SK-N-DZ (cell line): Measurements from ENCODE around the gene GPR39.
A peak's percentile ranks its signal among the peaks of the same experiment; 100 is the strongest.
"Not testable (repeated sequence)": the region's sequence is repeated elsewhere in the genome, so short reads cannot be mapped to it uniquely, and the experiment has no call there.

Source experiments
- DNase-seq: peaks from one replicate; pipeline ENCODE4 v3.0.0-alpha.2; 2015; ENCODE audit warnings: low spot score

The GPR39 gene

GRCh38 chr2:132489150-132489549, 72.5 kb downstream of the GPR39 start:
- no peak for DNase-seq

GRCh38 chr2:132495881-132496280, 79.3 kb downstream of the GPR39 start:
- DNase-seq: no peak

DNA sequence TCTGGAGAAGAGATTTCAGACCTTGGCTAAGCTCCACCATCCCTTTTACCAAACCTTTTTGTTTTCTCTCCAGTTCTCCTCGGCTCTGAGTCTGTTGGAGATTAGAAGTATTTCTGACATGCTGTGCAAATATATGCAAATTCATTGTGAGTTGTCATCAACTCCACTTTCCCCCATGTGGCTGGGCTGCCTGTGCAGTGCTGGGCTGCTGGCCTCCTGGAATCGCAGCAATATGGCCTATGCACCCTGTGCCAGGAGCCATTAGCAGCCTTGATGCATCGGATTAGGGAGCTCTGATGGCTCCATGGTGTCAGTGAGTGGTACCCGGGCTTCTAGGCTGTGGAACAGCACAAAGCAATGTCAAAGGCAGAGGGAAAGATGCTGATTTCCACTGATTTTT, 80.0 kb downstream of the GPR39 start:
- DNase-seq: no peak

DNA sequence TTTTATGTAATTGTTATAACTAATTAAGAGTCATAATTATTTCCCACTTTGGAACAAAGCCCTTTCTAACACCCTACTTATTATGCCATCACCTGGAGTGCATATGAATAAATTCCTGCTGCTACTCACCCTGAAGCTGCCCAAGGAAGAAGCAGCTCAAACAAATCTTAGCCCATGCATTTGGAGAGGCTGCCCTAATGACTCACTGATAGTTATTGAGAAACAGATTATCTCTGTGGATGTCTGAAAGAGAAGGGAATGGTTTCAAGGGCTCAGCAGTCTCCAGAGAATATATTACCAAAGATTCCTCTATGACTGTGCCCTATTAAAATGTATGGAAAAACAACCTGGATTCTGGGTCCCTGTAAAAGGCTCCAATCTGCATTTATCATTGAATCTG, 81.0 kb downstream of the GPR39 start:
- DNase-seq: no peak

- no peak for DNase-seq
Measured at GRCh38 chr2:132503701-132504100, 87.1 kb downstream of the GPR39 start.

DNA sequence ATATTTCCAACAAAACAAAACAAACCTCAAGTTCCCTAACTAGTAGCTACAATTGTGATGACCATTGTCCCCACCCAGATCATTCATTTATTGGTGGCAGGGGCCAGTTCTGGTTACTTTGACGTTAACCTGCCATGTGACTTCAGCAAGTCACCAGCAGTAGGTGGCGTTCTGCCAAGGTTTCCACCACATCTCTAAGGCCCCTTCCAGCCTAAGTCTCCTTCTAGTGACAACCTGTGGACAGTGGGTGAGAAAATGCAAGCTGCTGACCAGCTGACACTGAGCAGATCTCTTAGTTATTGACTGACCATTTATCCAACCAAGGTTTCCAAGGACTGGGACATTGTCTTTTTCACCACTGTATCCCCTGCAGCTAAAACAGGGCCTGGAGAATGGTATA, 98.4 kb downstream of the GPR39 start:
- DNase-seq: no peak

DNA sequence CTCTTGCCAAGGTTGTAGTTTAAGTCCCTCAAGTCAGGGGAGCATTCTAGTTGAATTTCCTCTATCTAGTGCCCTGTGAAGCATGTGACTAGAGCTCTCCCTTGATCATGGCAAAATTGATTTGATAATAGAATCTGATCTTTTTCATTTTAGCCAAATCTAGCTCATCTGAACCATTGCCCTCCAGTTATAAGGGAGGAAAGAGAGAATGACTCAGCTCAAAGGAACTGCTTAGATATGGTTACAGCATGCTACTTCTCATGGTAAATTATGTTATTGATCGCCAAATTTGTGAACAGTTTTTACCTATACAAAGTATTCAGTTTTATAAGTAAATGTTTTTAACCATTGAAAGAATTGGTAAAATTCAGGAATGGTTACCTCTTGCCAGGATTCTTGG, 100.8 kb downstream of the GPR39 start:
- DNase-seq: no peak

- no peak for DNase-seq
Measured at GRCh38 chr2:132518302-132518701, 101.7 kb downstream of the GPR39 start.

- DNase-seq: no peak
Measured at GRCh38 chr2:132519566-132519965, 103.0 kb downstream of the GPR39 start.

DNA sequence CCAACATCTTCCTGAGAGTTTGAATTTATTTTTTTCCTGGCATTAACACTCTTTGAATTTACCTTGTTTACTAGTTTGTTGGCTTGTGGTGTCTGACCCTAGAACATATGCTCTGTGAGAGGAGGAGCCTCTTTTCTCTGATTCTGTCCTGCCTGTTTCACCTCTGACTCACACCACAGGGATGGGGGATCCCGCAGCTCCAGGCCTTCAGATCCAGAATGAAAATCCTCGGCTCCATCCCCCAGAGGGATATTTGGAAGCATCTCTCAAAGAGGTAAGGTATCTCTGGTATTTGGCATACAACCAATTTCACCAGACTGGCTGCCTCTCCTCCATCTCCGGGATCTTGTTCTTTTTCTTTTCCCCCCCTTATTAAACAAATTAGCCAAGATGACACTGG, 104.7 kb downstream of the GPR39 start:
- no peak for DNase-seq

GRCh38 chr2:132522901-132523300, 106.3 kb downstream of the GPR39 start:
- DNase-seq: no peak

DNA sequence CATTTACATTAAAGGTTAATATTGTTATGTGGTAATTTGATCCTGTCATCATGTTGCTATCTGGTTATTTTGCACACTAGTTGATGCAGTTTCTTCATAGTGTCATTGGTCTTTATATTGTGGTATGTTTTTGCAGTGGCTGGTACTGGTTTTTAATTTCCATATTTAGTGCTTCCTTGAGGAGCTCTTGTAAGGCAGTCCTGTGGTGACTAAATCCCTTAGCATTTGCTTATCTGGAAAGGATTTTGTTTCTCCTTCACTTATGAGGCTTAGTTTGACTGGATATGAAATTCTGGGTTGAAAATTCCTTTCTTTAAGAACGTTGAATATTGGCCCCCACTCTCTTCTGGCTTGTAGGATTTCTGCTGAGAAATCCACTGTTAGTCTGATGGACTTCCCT, 120.5 kb downstream of the GPR39 start:
- not testable (repeated sequence) for DNase-seq

- DNase-seq: no peak
Measured at GRCh38 chr2:132538331-132538855, 121.8 kb downstream of the GPR39 start.

GRCh38 chr2:132540166-132540565, 123.6 kb downstream of the GPR39 start:
- no peak for DNase-seq

- no peak for DNase-seq
Measured at GRCh38 chr2:132542953-132543569, 126.5 kb downstream of the GPR39 start.

GRCh38 chr2:132544006-132544630, 127.5 kb downstream of the GPR39 start:
- no peak for DNase-seq

- DNase-seq: peak; percentile 55
Measured at GRCh38 chr2:132547090-132547687, 130.6 kb downstream of the GPR39 start.

GRCh38 chr2:132549935-132550670, 133.5 kb downstream of the GPR39 start:
- no peak for DNase-seq

GRCh38 chr2:132550946-132551345, 134.3 kb downstream of the GPR39 start:
- no peak for DNase-seq

GRCh38 chr2:132557694-132558093, 141.1 kb downstream of the GPR39 start:
- DNase-seq: no peak

- no peak for DNase-seq
Measured at GRCh38 chr2:132559326-132559725, 142.7 kb downstream of the GPR39 start.

GRCh38 chr2:132559921-132560320, 143.3 kb downstream of the GPR39 start:
- DNase-seq: no peak
